Nephron progenitor cell (in vitro differentiated cells): ENCODE measurements around the gene EMC8.
A peak's percentile ranks its signal among the peaks of the same experiment; 100 is the strongest.

Source experiments
- DNase-seq: peaks from one replicate; pipeline ENCODE4 v3.0.0; 2021
- H3K27ac Mint-ChIP-seq: 2 replicates; pipeline ENCODE4 v1.8.0; 2021; ENCODE audit warnings: mild to moderate bottlenecking, moderate library complexity, mixed read lengths
- H3K27me3 Mint-ChIP-seq: 2 replicates; pipeline ENCODE4 v1.8.0; 2021; ENCODE audit warnings: mild to moderate bottlenecking, low read depth, mixed read lengths; ENCODE audit not compliant: poor library complexity
- H3K36me3 Mint-ChIP-seq: 2 replicates; pipeline ENCODE4 v1.8.0; 2021; ENCODE audit warnings: low read depth, mixed read lengths
- H3K4me1 Mint-ChIP-seq: 2 replicates; pipeline ENCODE4 v1.8.0; 2021; ENCODE audit warnings: mixed read lengths
- H3K4me3 Mint-ChIP-seq: 2 replicates; pipeline ENCODE4 v1.8.0; 2021; ENCODE audit warnings: mild to moderate bottlenecking, moderate library complexity, mixed read lengths
- H3K9me3 Mint-ChIP-seq: 2 replicates; pipeline ENCODE4 v1.8.0; 2021; ENCODE audit warnings: mild to moderate bottlenecking, moderate library complexity, mixed read lengths
- CTCF ChIP-seq: fragments of 200-600 bp; sonication (generic); IDR thresholded peaks from 2 replicates; pipeline ENCODE4 v1.5.0; 2021; ENCODE audit warnings: antibody characterized with exemption

Gene EMC8

DNA sequence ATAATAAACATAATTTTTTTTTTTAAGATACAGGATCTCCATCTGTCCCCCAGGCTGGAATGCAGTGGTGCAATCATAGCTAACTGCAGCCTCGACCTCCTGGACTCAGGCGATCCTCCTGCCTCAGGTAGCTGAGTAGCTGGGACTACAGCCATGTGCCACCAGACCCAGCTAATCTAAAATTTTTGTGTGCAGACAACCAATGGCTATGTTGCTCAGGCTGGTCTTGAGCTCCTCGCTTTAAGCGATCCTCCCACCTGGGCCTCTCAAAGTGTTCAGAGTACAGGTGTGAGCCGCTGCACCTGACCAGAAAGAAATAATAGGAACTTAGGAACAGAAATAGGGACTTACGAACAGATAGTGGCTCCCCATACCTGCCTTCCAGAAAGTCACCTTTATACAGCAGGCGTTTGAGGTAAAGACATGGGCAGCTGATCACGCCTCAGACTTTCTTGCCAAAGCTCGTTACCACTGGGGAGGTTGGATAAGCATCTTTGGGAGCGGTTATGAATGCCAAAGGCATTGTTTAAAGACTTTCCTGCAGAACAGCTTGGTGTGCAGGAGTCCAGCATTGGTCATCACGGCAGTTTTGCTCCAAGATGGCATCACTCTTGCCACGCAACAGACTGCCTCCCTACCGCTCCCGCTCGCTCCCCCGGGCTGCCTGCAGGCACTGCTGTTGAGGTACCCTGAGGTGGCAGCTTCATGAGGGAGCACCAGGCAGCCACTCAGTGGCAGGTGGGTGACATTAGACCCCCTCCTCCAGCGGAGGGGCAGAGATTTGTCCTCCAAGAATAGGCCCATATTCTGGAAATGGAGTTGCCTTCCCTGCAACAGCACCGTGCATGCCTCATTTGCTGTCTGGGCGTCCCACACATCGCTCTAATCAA lies 13.7 kb upstream of the EMC8 start:
- Mint-ChIP-seq H3K4me3 (no peak overlapping the region), H3K36me3 (peaks cover 5% of the 10 kb centered on the region), H3K4me1 (peaks cover 12% of the 10 kb centered on the region), H3K27me3 (peaks cover 64% of the 10 kb centered on the region), H3K9me3 (no peaks in the 10 kb centered on the region), H3K27ac (no peak overlapping the region)
- DNase-seq: no peak
- TF ChIP-seq CTCF: no peak

GRCh38 chr16:85812031-85812807 lies 12.9 kb upstream of the EMC8 start:
- TF ChIP-seq CTCF: no peak
- Mint-ChIP-seq H3K36me3 (peaks cover 6% of the 10 kb centered on the region), H3K27ac (no peak overlapping the region), H3K27me3 (peaks cover 57% of the 10 kb centered on the region), H3K4me1 (peaks cover 12% of the 10 kb centered on the region), H3K4me3 (peak overlapping the region; percentile 47), H3K9me3 (no peaks in the 10 kb centered on the region)
- DNase-seq: no peak

GRCh38 chr16:85810742-85811115 lies 11.4 kb upstream of the EMC8 start:
- H3K36me3 Mint-ChIP-seq: peaks cover 21% of the 10 kb centered on the region
- H3K27me3 Mint-ChIP-seq: peaks cover 56% of the 10 kb centered on the region
- TF ChIP-seq CTCF: no peak
- H3K27ac Mint-ChIP-seq: no peak overlapping the region
- no peak for DNase-seq
- H3K4me3 Mint-ChIP-seq: no peak overlapping the region
- H3K9me3 Mint-ChIP-seq: no peaks in the 10 kb centered on the region
- H3K4me1 Mint-ChIP-seq: peaks cover 12% of the 10 kb centered on the region

- Mint-ChIP-seq H3K4me1 (peaks cover 12% of the 10 kb centered on the region), H3K27ac (no peak overlapping the region), H3K36me3 (peaks cover 26% of the 10 kb centered on the region), H3K4me3 (no peak overlapping the region), H3K9me3 (no peaks in the 10 kb centered on the region), H3K27me3 (peaks cover 53% of the 10 kb centered on the region)
- no peak for DNase-seq
- TF ChIP-seq CTCF: no peak
These were observed 10.9 kb upstream of the EMC8 start for GRCh38 chr16:85810097-85810741.

GRCh38 chr16:85809645-85810044 lies 10.3 kb upstream of the EMC8 start:
- no peak for TF ChIP-seq CTCF
- H3K27ac Mint-ChIP-seq: no peak overlapping the region
- peaks cover 47% of the 10 kb centered on the region for H3K27me3 Mint-ChIP-seq
- DNase-seq: no peak
- no peaks in the 10 kb centered on the region for H3K9me3 Mint-ChIP-seq
- H3K4me3 Mint-ChIP-seq: no peak overlapping the region
- peaks cover 31% of the 10 kb centered on the region for H3K36me3 Mint-ChIP-seq
- peaks cover 12% of the 10 kb centered on the region for H3K4me1 Mint-ChIP-seq
